Esophagus squamous epithelium (tissue), 4 donors: ENCODE data around the gene TBCCD1.

ENCODE experiments used
- CTCF ChIP-seq, 6 experiments: fragments of 450-650 bp in 4 of 6; fragments of 200-600 bp in 2 of 6; sonication (generic) in 2 of 6; IDR thresholded peaks; one replicate each; pipeline ENCODE4 v1.5.1; 2016 to 2019; ENCODE audit warnings: antibody characterized with exemption in 6 of 6, mild to moderate bottlenecking in 4 of 6, moderate library complexity in 4 of 6
- POLR2A ChIP-seq, 4 donors: fragments of 450-650 bp; IDR thresholded peaks; one replicate each; pipeline ENCODE4 v1.6.1; 2017; ENCODE audit warnings: antibody characterized with exemption in 4 of 4, mild to moderate bottlenecking in 4 of 4, moderate library complexity in 3 of 4

- no peak for TF ChIP-seq CTCF (IDR thresholded peaks at IDR 0.05)
- TF ChIP-seq POLR2A (IDR thresholded peaks at IDR 0.05) = no peak
Observed at GRCh38 chr3:186594591-186595113, 27.5 kb upstream of the TBCCD1 start.
